ENCODE data around the gene FAM241A. TPM values are rescaled to one million over a fixed set of nuclear protein-coding genes. Genes with fewer than 3 reads are reported as not detected.

Gene FAM241A
- total RNA-seq, 6 donors from 2014 or later = 1.9 to 6.5 (median 4.2) TPM

GRCh38 chr4:112181358-112182000 is 36.2 kb downstream of the FAM241A start:
- H3K27ac ChIP-seq = no peak overlapping the region
- no peaks in the 10 kb centered on the region for H3K4me1 ChIP-seq
- DNase-seq (no peak), ATAC-seq (ENCODE audit: low FRiP score in 2 of 2) (no peak)
- no peaks in the 10 kb centered on the region for H3K27me3 ChIP-seq
- no peaks in the 10 kb centered on the region for H3K9me3 ChIP-seq
- no peak for TF ChIP-seq POLR2AphosphoS5 (IDR thresholded peaks at IDR 0.05)
- no peaks in the 10 kb centered on the region for H3K36me3 ChIP-seq
- H3K4me3 ChIP-seq = no peak overlapping the region
- 74 to 76% methylated on average over 3 of the region's 3 CpGs for WGBS, 2 donors

DNA sequence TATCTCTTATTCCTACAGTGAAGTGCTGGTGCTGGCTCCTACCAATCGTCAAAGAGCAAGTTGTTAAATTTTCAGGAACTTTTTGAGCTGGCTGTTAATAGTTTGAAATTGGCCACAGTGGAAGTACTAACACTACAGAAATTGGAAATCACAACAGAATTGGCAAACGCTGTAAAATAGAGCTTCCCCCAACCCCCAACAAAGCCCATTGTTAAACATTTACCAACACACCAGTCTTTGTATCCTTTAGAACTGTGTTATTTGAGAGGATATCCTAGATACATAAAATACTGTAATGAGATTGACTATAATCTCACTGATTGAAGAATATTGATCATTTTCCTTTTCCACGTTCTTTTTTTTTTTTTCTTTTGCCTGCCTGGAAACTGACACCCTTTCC is 37.4 kb downstream of the FAM241A start:
- no peaks in the 10 kb centered on the region for H3K9me3 ChIP-seq
- H3K4me3 ChIP-seq = no peak overlapping the region
- no peak for TF ChIP-seq EP300 (IDR thresholded peaks at IDR 0.05)
- TF ChIP-seq, protein P1, sequence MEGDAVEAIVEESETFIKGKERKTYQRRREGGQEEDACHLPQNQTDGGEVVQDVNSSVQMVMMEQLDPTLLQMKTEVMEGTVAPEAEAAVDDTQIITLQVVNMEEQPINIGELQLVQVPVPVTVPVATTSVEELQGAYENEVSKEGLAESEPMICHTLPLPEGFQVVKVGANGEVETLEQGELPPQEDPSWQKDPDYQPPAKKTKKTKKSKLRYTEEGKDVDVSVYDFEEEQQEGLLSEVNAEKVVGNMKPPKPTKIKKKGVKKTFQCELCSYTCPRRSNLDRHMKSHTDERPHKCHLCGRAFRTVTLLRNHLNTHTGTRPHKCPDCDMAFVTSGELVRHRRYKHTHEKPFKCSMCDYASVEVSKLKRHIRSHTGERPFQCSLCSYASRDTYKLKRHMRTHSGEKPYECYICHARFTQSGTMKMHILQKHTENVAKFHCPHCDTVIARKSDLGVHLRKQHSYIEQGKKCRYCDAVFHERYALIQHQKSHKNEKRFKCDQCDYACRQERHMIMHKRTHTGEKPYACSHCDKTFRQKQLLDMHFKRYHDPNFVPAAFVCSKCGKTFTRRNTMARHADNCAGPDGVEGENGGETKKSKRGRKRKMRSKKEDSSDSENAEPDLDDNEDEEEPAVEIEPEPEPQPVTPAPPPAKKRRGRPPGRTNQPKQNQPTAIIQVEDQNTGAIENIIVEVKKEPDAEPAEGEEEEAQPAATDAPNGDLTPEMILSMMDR (IDR thresholded peaks at IDR 0.05) = no peak
- no peak for TF ChIP-seq POLR2A (IDR thresholded peaks at IDR 0.05)
- TF ChIP-seq POLR2AphosphoS5 (IDR thresholded peaks at IDR 0.05) = no peak
- ATAC-seq (ENCODE audit: low FRiP score in 2 of 2) = no peak
- no peak for DNase-seq
- H3K27ac ChIP-seq = no peak overlapping the region
- no peaks in the 10 kb centered on the region for H3K36me3 ChIP-seq
- 69 to 74% methylated on average over 3 of the region's 3 CpGs for WGBS, 2 donors
- no peaks in the 10 kb centered on the region for H3K4me1 ChIP-seq
- H3K27me3 ChIP-seq = no peaks in the 10 kb centered on the region

- no peaks in the 10 kb centered on the region for H3K27me3 ChIP-seq
- H3K9me3 ChIP-seq = no peaks in the 10 kb centered on the region
- peaks cover 0 to 4% (median 0%) of the 10 kb centered on the region in 4 donors for H3K36me3 ChIP-seq
- H3K27ac ChIP-seq = no peak overlapping the region
- ATAC-seq (ENCODE audit: low FRiP score in 2 of 2) (no peak), DNase-seq (no peak)
- H3K4me3 ChIP-seq = no peak overlapping the region
- TF ChIP-seq POLR2A (IDR thresholded peaks at IDR 0.05) (no peak), POLR2AphosphoS5 (IDR thresholded peaks at IDR 0.05) (no peak), EP300 (IDR thresholded peaks at IDR 0.05) (no peak)
- TF ChIP-seq, protein P1 (IDR thresholded peaks at IDR 0.05) = no peak
- WGBS, 2 donors = 72 to 73% methylated on average over 2 of the region's 2 CpGs
- H3K4me1 ChIP-seq = no peaks in the 10 kb centered on the region
Observed at GRCh38 chr4:112183252-112183651, 38.0 kb downstream of the FAM241A start.

DNA sequence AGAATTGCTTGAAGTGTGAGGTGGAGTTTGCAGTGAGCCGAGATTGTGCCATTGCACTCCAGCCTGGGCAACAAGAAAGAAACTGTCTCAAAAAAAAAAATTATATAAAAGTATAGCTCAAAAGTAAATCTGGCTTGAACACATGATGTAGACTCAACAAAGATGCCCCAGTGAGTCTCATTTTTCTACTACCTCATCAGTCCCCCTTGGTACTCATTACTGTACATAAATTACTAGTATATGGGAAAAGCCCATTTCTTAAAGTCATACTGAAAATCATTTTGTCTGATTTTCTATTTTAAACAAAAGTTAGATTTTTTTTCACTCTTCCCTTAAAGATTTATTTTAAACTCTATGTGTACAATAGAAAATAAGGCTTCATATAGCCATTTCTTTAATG is 39.2 kb downstream of the FAM241A start:
- Histone ChIP-seq H3K36me3 (peaks cover 0 to 4% (median 0%) of the 10 kb centered on the region in 4 donors), H3K4me3 (no peak overlapping the region), H3K9me3 (no peaks in the 10 kb centered on the region), H3K27ac (no peak overlapping the region), H3K27me3 (no peaks in the 10 kb centered on the region), H3K4me1 (no peaks in the 10 kb centered on the region)
- no peak for TF ChIP-seq POLR2A (IDR thresholded peaks at IDR 0.05)
- TF ChIP-seq POLR2AphosphoS5 (IDR thresholded peaks at IDR 0.05) = no peak
- no peak for TF ChIP-seq EP300 (IDR thresholded peaks at IDR 0.05)
- TF ChIP-seq, protein P1 (IDR thresholded peaks at IDR 0.05) = no peak
- DNase-seq (no peak), ATAC-seq (ENCODE audit: low FRiP score in 2 of 2) (no peak)
- WGBS, 2 donors = 90 to 95% methylated on average over 1 of the region's 1 CpG

DNA sequence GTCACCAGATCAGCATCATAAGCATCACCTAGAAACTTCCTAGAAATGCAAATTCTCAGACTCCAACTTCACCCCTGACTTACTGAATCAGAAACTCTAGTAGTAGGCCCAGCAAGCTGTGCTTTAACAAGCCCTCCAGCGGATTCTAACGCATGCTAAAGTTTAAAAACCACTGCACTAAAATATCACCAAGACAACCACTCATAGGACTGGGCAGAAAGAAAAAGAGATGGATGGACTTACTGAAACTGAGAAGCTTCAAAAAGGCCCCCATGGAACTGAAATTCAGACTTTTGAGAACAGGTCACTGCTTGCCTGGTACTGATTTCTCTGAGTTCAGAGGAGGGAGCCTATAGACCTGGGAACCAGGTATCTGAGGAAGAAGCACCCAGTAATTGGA is 40.1 kb downstream of the FAM241A start:
- Histone ChIP-seq H3K9me3 (no peaks in the 10 kb centered on the region), H3K4me1 (no peaks in the 10 kb centered on the region), H3K4me3 (no peak overlapping the region), H3K36me3 (peaks cover 0 to 4% (median 0%) of the 10 kb centered on the region in 4 donors), H3K27me3 (no peaks in the 10 kb centered on the region), H3K27ac (no peak overlapping the region)
- no peak for TF ChIP-seq EP300 (IDR thresholded peaks at IDR 0.05)
- TF ChIP-seq, protein P1 (IDR thresholded peaks at IDR 0.05) = no peak
- no peak for TF ChIP-seq POLR2AphosphoS5 (IDR thresholded peaks at IDR 0.05)
- no peak for TF ChIP-seq POLR2A (IDR thresholded peaks at IDR 0.05)
- ATAC-seq (ENCODE audit: low FRiP score in 2 of 2) (no peak), DNase-seq (no peak)
- 83 to 96% methylated on average over 2 of the region's 2 CpGs for WGBS, 2 donors

All from upper lobe of left lung (tissue), 6 donors.